Measurements from ENCODE around the gene GNAT2.

GNAT2 gene

GRCh38 chr1:109653306-109653705 lies 33.9 kb upstream of the GNAT2 start (continued):
- TF ChIP-seq ZNF501 (tag by site-specific recombination; IDR thresholded peaks at IDR 0.05) (no peak), ZNF830 (tag by site-specific recombination; IDR thresholded peaks at IDR 0.05; ENCODE audit: low read depth) (no peak), ZNF677 (tag by site-specific recombination; IDR thresholded peaks at IDR 0.05) (no peak), ZNF311 (tag by site-specific recombination; IDR thresholded peaks at IDR 0.05; ENCODE audit: borderline replicate concordance) (no peak), ZNF596 (tag by site-specific recombination; IDR thresholded peaks at IDR 0.05) (no peak), ZBTB7A (tag by site-specific recombination; IDR thresholded peaks at IDR 0.05; ENCODE audit: low read depth) (no peak), ZIC2 (tag by site-specific recombination; IDR thresholded peaks at IDR 0.05) (no peak), ZNF292 (tag by site-specific recombination; IDR thresholded peaks at IDR 0.05; ENCODE audit: borderline replicate concordance, low read depth) (no peak), ZNF747 (tag by site-specific recombination; IDR thresholded peaks at IDR 0.05) (no peak), ZNF394 (tag by site-specific recombination; IDR thresholded peaks at IDR 0.05; ENCODE audit: borderline replicate concordance) (no peak), ZNF785 (tag by site-specific recombination; IDR thresholded peaks at IDR 0.05) (no peak), ZNF350 (tag by site-specific recombination; IDR thresholded peaks at IDR 0.05) (no peak), FEZF1 (tag by site-specific recombination; IDR thresholded peaks at IDR 0.05) (no peak), HOXA7 (CRISPR knock-in tag; IDR thresholded peaks at IDR 0.05; ENCODE audit: borderline replicate concordance) (no peak)

GRCh38 chr1:109652402-109652801 lies 33.0 kb upstream of the GNAT2 start:
- H3K4me1 ChIP-seq (ENCODE audit: control insufficient read depth, insufficient read depth, low read length): no peaks in the 10 kb centered on the region
- H3K4me3 ChIP-seq (ENCODE audit: low read depth, low read length): no peak overlapping the region
- no peak for TF ChIP-seq ZNF248 (tag by site-specific recombination; IDR thresholded peaks at IDR 0.05)
- no peaks in the 10 kb centered on the region for H3K36me3 ChIP-seq (ENCODE audit: control insufficient read depth in 2 of 2, insufficient read depth in 1 of 2, low read length in 2 of 2)
- ChIA-PET POLR2A (no interaction called here), CTCF (interaction anchor here (1.2 to 6.1 kb wide), 5 partner anchors 11 to 332 kb away, joined by 5 to 156 read pairs (median 24); partner anchors contain the start of gene AHCYL1)
- no peaks in the 10 kb centered on the region for H3K9me3 ChIP-seq (ENCODE audit: control insufficient read depth, insufficient read depth, low read depth, low read length)
- no peak overlapping the region for H3K27ac ChIP-seq (ENCODE audit: extremely low read depth, low read depth, low read length)

DNA sequence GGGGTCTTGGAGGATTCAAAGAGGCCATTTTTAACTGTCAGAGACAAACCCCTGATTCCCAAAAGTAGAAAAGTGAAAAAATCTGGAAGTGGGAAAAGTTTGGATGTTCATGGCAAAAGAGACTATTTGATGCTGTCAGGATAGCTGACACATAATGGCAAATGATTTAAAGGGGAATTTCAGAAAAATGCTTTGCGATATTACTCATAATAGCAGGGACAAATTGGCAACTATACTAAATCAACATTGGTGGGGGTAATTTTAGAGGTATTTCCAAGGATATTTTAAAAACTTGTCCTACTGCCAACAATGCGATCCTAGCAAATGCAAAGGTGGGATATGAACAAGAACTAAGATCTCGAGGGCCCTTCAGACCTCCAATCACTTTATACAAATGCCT lies 31.2 kb upstream of the GNAT2 start:
- ChIA-PET CTCF (interaction anchor here (0.6 to 6.1 kb wide), 12 partner anchors 9 to 456 kb away, joined by 3 to 156 read pairs (median 4); partner anchors contain the start of gene AHCYL1), POLR2A (no interaction called here)
- Histone ChIP-seq H3K4me1 (ENCODE audit: control insufficient read depth, insufficient read depth, low read length) (no peaks in the 10 kb centered on the region), H3K27ac (ENCODE audit: extremely low read depth, low read depth, low read length) (no peak overlapping the region), H3K9me3 (ENCODE audit: control insufficient read depth, insufficient read depth, low read depth, low read length) (no peaks in the 10 kb centered on the region), H3K36me3 (ENCODE audit: control insufficient read depth in 2 of 2, insufficient read depth in 1 of 2, low read length in 2 of 2) (no peaks in the 10 kb centered on the region), H3K4me3 (ENCODE audit: low read depth, low read length) (no peak overlapping the region)
- TF ChIP-seq ZNF596 (tag by site-specific recombination; IDR thresholded peaks at IDR 0.05): no peak

DNA sequence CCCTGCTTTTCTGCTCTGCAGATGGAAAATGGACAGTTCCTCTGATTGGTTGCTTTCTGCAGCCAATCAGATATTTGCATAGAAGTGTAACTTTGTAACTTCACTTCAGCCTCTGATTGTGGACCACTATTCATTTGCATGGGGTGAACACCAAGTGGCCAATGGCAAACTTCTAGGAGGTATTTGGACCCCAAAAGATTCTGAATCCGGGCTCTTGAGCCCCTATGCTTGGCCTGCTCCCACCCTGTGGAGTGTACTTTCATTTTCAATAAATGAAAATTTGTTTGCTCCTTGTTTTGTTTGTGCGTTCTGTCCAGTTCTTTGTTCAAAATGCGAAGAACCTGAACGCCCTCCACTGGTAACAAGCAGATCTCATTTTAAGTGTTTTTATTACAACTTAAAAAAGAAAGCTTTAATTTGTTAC lies 30.1 kb upstream of the GNAT2 start:
- Histone ChIP-seq H3K36me3 (ENCODE audit: control insufficient read depth in 2 of 2, insufficient read depth in 1 of 2, low read length in 2 of 2) (no peaks in the 10 kb centered on the region), H3K27ac (ENCODE audit: extremely low read depth, low read depth, low read length) (no peak overlapping the region), H3K4me1 (ENCODE audit: control insufficient read depth, insufficient read depth, low read length) (no peaks in the 10 kb centered on the region), H3K4me3 (ENCODE audit: low read depth, low read length) (no peak overlapping the region), H3K9me3 (ENCODE audit: control insufficient read depth, insufficient read depth, low read depth, low read length) (no peaks in the 10 kb centered on the region)
- CTCF ChIA-PET: interaction anchor here (0.6 to 6.1 kb wide), 10 partner anchors 8 to 411 kb away, joined by 3 to 156 read pairs (median 4); partner anchors contain the start of gene AHCYL1
- POLR2A ChIA-PET: no interaction called here
- no peak for TF ChIP-seq ZNF26 (tag by site-specific recombination; IDR thresholded peaks at IDR 0.05)
- TF ChIP-seq, protein P1, sequence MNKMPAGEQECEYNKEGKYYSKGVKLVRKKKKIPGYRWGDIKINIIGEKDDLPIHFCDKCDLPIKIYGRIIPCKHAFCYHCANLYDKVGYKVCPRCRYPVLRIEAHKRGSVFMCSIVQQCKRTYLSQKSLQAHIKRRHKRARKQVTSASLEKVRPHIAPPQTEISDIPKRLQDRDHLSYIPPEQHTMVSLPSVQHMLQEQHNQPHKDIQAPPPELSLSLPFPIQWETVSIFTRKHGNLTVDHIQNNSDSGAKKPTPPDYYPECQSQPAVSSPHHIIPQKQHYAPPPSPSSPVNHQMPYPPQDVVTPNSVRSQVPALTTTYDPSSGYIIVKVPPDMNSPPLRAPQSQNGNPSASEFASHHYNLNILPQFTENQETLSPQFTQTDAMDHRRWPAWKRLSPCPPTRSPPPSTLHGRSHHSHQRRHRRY (tag by site-specific recombination; IDR thresholded peaks at IDR 0.05): no peak
- no peak for TF ChIP-seq ZNF202 (tag by site-specific recombination; IDR thresholded peaks at IDR 0.05; ENCODE audit: borderline replicate concordance)
- no peak for TF ChIP-seq SP3 (tag by site-specific recombination; IDR thresholded peaks at IDR 0.05)
- no peak for TF ChIP-seq ZNF311 (tag by site-specific recombination; IDR thresholded peaks at IDR 0.05; ENCODE audit: borderline replicate concordance)
- TF ChIP-seq ZNF335 (tag by site-specific recombination; conservative IDR thresholded peaks at IDR 0.05): 0 out of 2 replicates have a peak, but pooled peaks have one; percentile 15
- no peak for TF ChIP-seq MYNN (tag by site-specific recombination; IDR thresholded peaks at IDR 0.05; ENCODE audit: borderline replicate concordance)
- no peak for TF ChIP-seq ELK4 (IDR thresholded peaks at IDR 0.05; ENCODE audit: borderline replicate concordance, low read depth, low read length)
- TF ChIP-seq ZNF654 (tag by site-specific recombination; IDR thresholded peaks at IDR 0.05; ENCODE audit: low read depth): peak; percentile 43
- TF ChIP-seq ZNF623 (tag by site-specific recombination; IDR thresholded peaks at IDR 0.05): no peak
- TF ChIP-seq ZNF555 (tag by site-specific recombination; conservative IDR thresholded peaks at IDR 0.05): no peak
- no peak for TF ChIP-seq ZNF529 (tag by site-specific recombination; IDR thresholded peaks at IDR 0.05; ENCODE audit: insufficient replicate concordance)
